Measurements from ENCODE around the gene NOD2. TPM values are rescaled to one million over a fixed set of nuclear protein-coding genes. Genes with fewer than 3 reads are reported as not detected.
A peak's percentile ranks its signal among the peaks of the same experiment; 100 is the strongest.

The NOD2 gene
- total and polyA plus RNA-seq, 2 of the 13 experiments (the other 11 are each of a cell fraction or from before 2014, with no cell fraction given) = 0.27 to 0.81 TPM

- no peak overlapping the region for H3K27ac ChIP-seq (ENCODE audit: extremely low read length, insufficient read depth, low read length)
- H3K4me2 ChIP-seq (ENCODE audit: low read depth, low read length) = no peak overlapping the region
- CTCF ChIA-PET (ENCODE audit: low intra/inter-chr PET ratio, low total read pairs) = no interaction called here
- H3K9me3 ChIP-seq (ENCODE audit: low read length) = no peaks in the 10 kb centered on the region
- H3K4me3 ChIP-seq (replicated peaks in 1 of 3; ENCODE audit: insufficient read depth in 1 of 3, low read depth in 2 of 3, low read length in 3 of 3) = no peak overlapping the region
- 20% methylated on average over 4 of the region's 25 CpGs for whole genome bisulfite sequencing (ENCODE audit: low lambda C conversion rate)
- no peaks in the 10 kb centered on the region for H3K79me2 ChIP-seq (ENCODE audit: insufficient read depth, low read length)
- H3K4me1 ChIP-seq (ENCODE audit: insufficient read depth, low read length) = peaks cover 14% of the 10 kb centered on the region
- intact Hi-C loops (cut with micrococcal nuclease; ENCODE audit: unreplicated experiment) = no loop called here
- BruUV-seq (replicated peaks) = no TSS peak
- FAIRE-seq = no peak
- in situ Hi-C loops (cut with HindIII; ENCODE audit: extremely low pct_ligation_motif_present, low pct_unique_long_range_greater_than_20kb) = no loop called here
- H2AFZ ChIP-seq (ENCODE audit: low read length) = no peak overlapping the region
- H3K27me3 ChIP-seq (ENCODE audit: control insufficient read depth in 1 of 2, insufficient read depth in 2 of 2, low read length in 2 of 2) = peaks cover 0 to 21% of the 10 kb centered on the region in 2 experiments; a peak in 2 of 5 replicates
- POLR2A ChIA-PET = no interaction called here
- H4K20me1 ChIP-seq (ENCODE audit: insufficient read depth, low read length) = no peaks in the 10 kb centered on the region
- TF ChIP-seq KLF15 (CRISPR knock-in tag; IDR thresholded peaks at IDR 0.05; ENCODE audit: borderline replicate concordance) (no peak), ZNF263 (CRISPR knock-in tag; IDR thresholded peaks at IDR 0.05) (peak; percentile 78)
- ATAC-seq = no peak
- H3K36me3 ChIP-seq (replicated peaks in 1 of 2; ENCODE audit: control insufficient read depth in 1 of 2, insufficient read depth in 2 of 2, low read length in 2 of 2) = no peaks in the 10 kb centered on the region
- no peak for DNase-seq (ENCODE audit: low spot score)
- no peak overlapping the region for H3K9ac ChIP-seq (ENCODE audit: insufficient read depth, low read depth, low read length)
Measured at GRCh38 chr16:50711862-50712559, 18.6 kb downstream of the NOD2 start.

GRCh38 chr16:50712560-50712898, 19.1 kb downstream of the NOD2 start:
- no peak overlapping the region for H2AFZ ChIP-seq (ENCODE audit: low read length)
- in situ Hi-C loops (cut with HindIII; ENCODE audit: extremely low pct_ligation_motif_present, low pct_unique_long_range_greater_than_20kb) (no loop called here), intact Hi-C loops (cut with micrococcal nuclease; ENCODE audit: unreplicated experiment) (no loop called here)
- H3K4me1 ChIP-seq (ENCODE audit: insufficient read depth, low read length) = peaks cover 19% of the 10 kb centered on the region
- H3K4me2 ChIP-seq (ENCODE audit: low read depth, low read length) = no peak overlapping the region
- no peak for TF ChIP-seq MED8 (CRISPR knock-in tag; IDR thresholded peaks at IDR 0.05; ENCODE audit: insufficient replicate concordance)
- peak; percentile 17; the same call in 1 of the 2 replicates for TF ChIP-seq CEBPB (IDR thresholded peaks at IDR 0.05; ENCODE audit: borderline replicate concordance, low read depth, low read length)
- peak; percentile 51; the same call in 1 of the 2 replicates for TF ChIP-seq ATF7 (IDR thresholded peaks at IDR 0.05)
- no peak for TF ChIP-seq ATF7 (CRISPR knock-in tag; IDR thresholded peaks at IDR 0.05)
- H3K9me3 ChIP-seq (ENCODE audit: low read length) = no peaks in the 10 kb centered on the region
- no TSS peak for BruUV-seq (replicated peaks)
- H3K27ac ChIP-seq (ENCODE audit: extremely low read length, insufficient read depth, low read length) = no peak overlapping the region
- no peaks in the 10 kb centered on the region for H4K20me1 ChIP-seq (ENCODE audit: insufficient read depth, low read length)
- CTCF ChIA-PET (ENCODE audit: low intra/inter-chr PET ratio, low total read pairs) = no interaction called here
- WGBS (ENCODE audit: low lambda C conversion rate) = 44% methylated on average over 3 of the region's 3 CpGs
- POLR2A ChIA-PET = no interaction called here
- peaks cover 0 to 21% of the 10 kb centered on the region in 2 experiments; a peak in 2 of 5 replicates for H3K27me3 ChIP-seq (ENCODE audit: control insufficient read depth in 1 of 2, insufficient read depth in 2 of 2, low read length in 2 of 2)
- no peak for FAIRE-seq
- no peak overlapping the region for H3K9ac ChIP-seq (ENCODE audit: insufficient read depth, low read depth, low read length)
- DNase-seq (ENCODE audit: low spot score) = no peak
- H3K36me3 ChIP-seq (replicated peaks in 1 of 2; ENCODE audit: control insufficient read depth in 1 of 2, insufficient read depth in 2 of 2, low read length in 2 of 2) = no peaks in the 10 kb centered on the region
- H3K4me3 ChIP-seq (replicated peaks in 1 of 3; ENCODE audit: insufficient read depth in 1 of 3, low read depth in 2 of 3, low read length in 3 of 3) = no peak overlapping the region
- ATAC-seq = no peak
- no peaks in the 10 kb centered on the region for H3K79me2 ChIP-seq (ENCODE audit: insufficient read depth, low read length)

All from HepG2 (cell line).